HEK293 (cell line): Measurements from ENCODE around the gene GAB3.
"Not testable (repeated sequence)": the region's sequence is repeated elsewhere in the genome, so short reads cannot be mapped to it uniquely, and the experiment has no call there.

Source experiments
- CTCF ChIA-PET: fragments of 350-600 bp; formaldehyde crosslinking; extraction: SDS; loops from one replicate; lab custom pipeline; 2021; ENCODE audit warnings: antibody characterized with exemption; lab: Yijun Ruan, JAX
- POLR2A ChIA-PET: fragments of 300-600 bp; formaldehyde crosslinking; extraction: SDS; loops from one replicate; lab custom pipeline; 2020; ENCODE audit warnings: antibody characterized with exemption, inconsistent platforms; lab: Yijun Ruan, JAX
- H3K27ac ChIP-seq: fragments of 200-500 bp; sonication (Bioruptor generic); 2 replicates; pipeline ENCODE4 v1.5.1; 2014; ENCODE audit warnings: low read depth, low read length, control low read depth, inconsistent platforms; ENCODE audit errors: extremely low read depth
- H3K36me3 ChIP-seq, 2 experiments: fragments of 200-500 bp in 1 of 2; sonication (Bioruptor generic) in 1 of 2; 1 replicate in 1 of 2; 2 replicates in 1 of 2; pipeline ENCODE4 v1.5.1; 2014 to 2017; ENCODE audit warnings: inconsistent platforms in 2 of 2, low read length in 2 of 2; ENCODE audit not compliant: control insufficient read depth in 2 of 2, insufficient read depth in 1 of 2
- H3K4me1 ChIP-seq: fragments of 200-500 bp; sonication (Bioruptor generic); 2 replicates; pipeline ENCODE4 v1.5.1; 2014; ENCODE audit warnings: mild to moderate bottlenecking, low read length, inconsistent platforms; ENCODE audit not compliant: control insufficient read depth, insufficient read depth
- H3K4me3 ChIP-seq: 2 replicates; pipeline ENCODE4 v1.5.1; 2011; ENCODE audit warnings: low read depth, mild to moderate bottlenecking, control low read depth, low read length, moderate library complexity
- H3K9me3 ChIP-seq: fragments of 200-500 bp; sonication (Bioruptor generic); 2 replicates; pipeline ENCODE4 v1.5.1; 2014; ENCODE audit warnings: low read depth, low read length, inconsistent platforms; ENCODE audit not compliant: control insufficient read depth, insufficient read depth
- BCL6B ChIP-seq: fragments of 450-650 bp; formaldehyde crosslinking; IDR thresholded peaks from 2 replicates; pipeline ENCODE4 v1.5.1; 2017; ENCODE audit warnings: missing biosample characterization, missing genetic modification characterization
- PRDM2 ChIP-seq: fragments of 450-650 bp; formaldehyde crosslinking; IDR thresholded peaks from 2 replicates; pipeline ENCODE4 v1.5.1; 2016; ENCODE audit warnings: missing biosample characterization, missing genetic modification characterization, borderline replicate concordance
- SCRT1 ChIP-seq: fragments of 450-650 bp; formaldehyde crosslinking; IDR thresholded peaks from 2 replicates; pipeline ENCODE4 v1.5.1; 2016; ENCODE audit warnings: missing biosample characterization, missing genetic modification characterization, borderline replicate concordance
- SETDB1 ChIP-seq: IDR thresholded peaks from one replicate; pipeline ENCODE4 v1.6.1; 2017; ENCODE audit warnings: mild to moderate bottlenecking, low read length, moderate library complexity, mixed read lengths; ENCODE audit not compliant: insufficient read length
- SP2 ChIP-seq: fragments of 450-650 bp; formaldehyde crosslinking; IDR thresholded peaks from 2 replicates; pipeline ENCODE4 v1.5.1; 2016; ENCODE audit warnings: missing biosample characterization, missing genetic modification characterization
- ZBTB26 ChIP-seq: fragments of 450-650 bp; formaldehyde crosslinking; optimal IDR thresholded peaks from 2 replicates; pipeline ENCODE3; 2016; ENCODE audit warnings: missing biosample characterization, mild to moderate bottlenecking, missing genetic modification characterization
- ZBTB48 ChIP-seq: fragments of 450-650 bp; formaldehyde crosslinking; IDR thresholded peaks from 2 replicates; pipeline ENCODE4 v1.5.1; 2016; ENCODE audit warnings: missing biosample characterization, missing genetic modification characterization
- ZNF19 ChIP-seq: fragments of 450-650 bp; formaldehyde crosslinking; IDR thresholded peaks from 2 replicates; pipeline ENCODE4; 2016; ENCODE audit warnings: missing biosample characterization, missing genetic modification characterization, low read depth
- ZNF292 ChIP-seq: fragments of 450-650 bp; formaldehyde crosslinking; IDR thresholded peaks from 2 replicates; pipeline ENCODE4 v1.5.1; 2016; ENCODE audit warnings: low read depth, missing biosample characterization, missing genetic modification characterization, borderline replicate concordance
- ZNF350 ChIP-seq: fragments of 450-650 bp; formaldehyde crosslinking; IDR thresholded peaks from 2 replicates; pipeline ENCODE4 v1.5.0; 2017; ENCODE audit warnings: missing biosample characterization, mild to moderate bottlenecking, missing genetic modification characterization
- ZNF488 ChIP-seq: fragments of 450-650 bp; formaldehyde crosslinking; IDR thresholded peaks from 2 replicates; pipeline ENCODE4 v1.5.1; 2016; ENCODE audit warnings: missing biosample characterization, missing genetic modification characterization
- ZNF555 ChIP-seq: fragments of 450-650 bp; formaldehyde crosslinking; conservative IDR thresholded peaks from 2 replicates; pipeline ENCODE4 v1.5.1; 2017; ENCODE audit warnings: missing biosample characterization, mild to moderate bottlenecking, missing genetic modification characterization, inconsistent platforms
- ZNF692 ChIP-seq: fragments of 450-650 bp; formaldehyde crosslinking; IDR thresholded peaks from 2 replicates; pipeline ENCODE4 v1.5.1; 2016; ENCODE audit warnings: missing biosample characterization, missing genetic modification characterization
- ZNF76 ChIP-seq: fragments of 450-650 bp; formaldehyde crosslinking; IDR thresholded peaks from 2 replicates; pipeline ENCODE4; 2016; ENCODE audit warnings: low read depth, missing biosample characterization, missing genetic modification characterization, borderline replicate concordance
- ZNF837 ChIP-seq: fragments of 450-650 bp; formaldehyde crosslinking; IDR thresholded peaks from 2 replicates; pipeline ENCODE4 v1.5.1; 2016; ENCODE audit warnings: missing biosample characterization, missing genetic modification characterization

The GAB3 gene

GRCh38 chrX:154655346-154655745, 95.5 kb downstream of the GAB3 start:
- Histone ChIP-seq H3K9me3 (no peaks in the 10 kb centered on the region), H3K4me1 (no peaks in the 10 kb centered on the region), H3K4me3 (no peak overlapping the region), H3K36me3 (no peaks in the 10 kb centered on the region), H3K27ac (no peak overlapping the region)
- ChIA-PET CTCF (no interaction called here), POLR2A (no interaction called here)
- TF ChIP-seq ZNF19 (tag by site-specific recombination): no peak
- no peak for TF ChIP-seq ZBTB48 (tag by site-specific recombination)

GRCh38 chrX:154654925-154655324, 96.0 kb downstream of the GAB3 start:
- TF ChIP-seq SCRT1 (tag by site-specific recombination): no peak
- no peak for TF ChIP-seq ZNF488
- no peak for TF ChIP-seq SP2 (tag by site-specific recombination)
- no peak for TF ChIP-seq ZNF350 (tag by site-specific recombination)
- TF ChIP-seq SETDB1: no peak
- no peak for TF ChIP-seq ZNF76 (tag by site-specific recombination)
- no peak for TF ChIP-seq ZNF837 (tag by site-specific recombination)
- TF ChIP-seq ZNF292 (tag by site-specific recombination): no peak
- Histone ChIP-seq H3K4me1 (no peaks in the 10 kb centered on the region), H3K4me3 (no peak overlapping the region), H3K27ac (no peak overlapping the region), H3K36me3 (no peaks in the 10 kb centered on the region), H3K9me3 (no peaks in the 10 kb centered on the region)
- CTCF ChIA-PET: no interaction called here
- POLR2A ChIA-PET: no interaction called here

- TF ChIP-seq PRDM2: no peak
- no peak for TF ChIP-seq ZNF692 (tag by site-specific recombination)
- no peak for TF ChIP-seq ZNF555 (tag by site-specific recombination)
- TF ChIP-seq ZBTB26 (tag by site-specific recombination): no peak
- no peak for TF ChIP-seq BCL6B (tag by site-specific recombination)
- H3K4me1 ChIP-seq: no peaks in the 10 kb centered on the region
- H3K27ac ChIP-seq: no peak overlapping the region
- H3K9me3 ChIP-seq: no peaks in the 10 kb centered on the region
- CTCF ChIA-PET: no interaction called here
- POLR2A ChIA-PET: no interaction called here
- H3K36me3 ChIP-seq: no peaks in the 10 kb centered on the region
- H3K4me3 ChIP-seq: no peak overlapping the region
Observed at GRCh38 chrX:154654372-154654771, 96.5 kb downstream of the GAB3 start.

GRCh38 chrX:154653413-154653812, 97.5 kb downstream of the GAB3 start, which contains the start of gene CTAG2:
Gene CTAG2, minus strand, starts transcription at chrX:154653579. Its CDS starts 64 bp downstream, at chrX:154653515.
- H3K36me3 ChIP-seq, H3K9me3 ChIP-seq, H3K4me1 ChIP-seq, H3K4me3 ChIP-seq, CTCF ChIA-PET, H3K27ac ChIP-seq, POLR2A ChIA-PET: not testable (repeated sequence)
